NCI-H510A (cell line): ENCODE results near the gene CACNA2D3.

Experiments used
- DNase-seq: peaks from one replicate; lab custom pipeline; 2025; lab: John Stamatoyannopoulos, UW

Gene CACNA2D3

DNA sequence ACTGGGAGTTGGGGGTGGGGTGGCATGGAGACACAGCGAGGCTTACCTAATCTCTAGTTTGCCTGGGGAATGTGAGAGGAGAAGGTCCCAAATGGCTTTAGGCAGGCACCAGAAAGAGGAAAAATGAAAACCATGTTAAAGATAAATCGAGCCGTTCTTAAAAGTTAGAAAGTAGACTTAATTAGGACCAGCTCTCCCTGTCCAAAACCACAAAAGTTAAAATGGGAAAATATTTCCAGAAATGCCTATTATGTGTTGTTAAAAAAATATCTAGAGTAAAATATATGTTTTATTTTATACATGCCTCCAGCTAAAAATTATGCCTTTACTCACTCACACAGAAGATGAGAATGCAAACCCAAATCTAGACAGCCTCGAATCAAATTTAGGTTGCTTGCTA lies 755.4 kb downstream of the CACNA2D3 start:
- no peak for DNase-seq

DNA sequence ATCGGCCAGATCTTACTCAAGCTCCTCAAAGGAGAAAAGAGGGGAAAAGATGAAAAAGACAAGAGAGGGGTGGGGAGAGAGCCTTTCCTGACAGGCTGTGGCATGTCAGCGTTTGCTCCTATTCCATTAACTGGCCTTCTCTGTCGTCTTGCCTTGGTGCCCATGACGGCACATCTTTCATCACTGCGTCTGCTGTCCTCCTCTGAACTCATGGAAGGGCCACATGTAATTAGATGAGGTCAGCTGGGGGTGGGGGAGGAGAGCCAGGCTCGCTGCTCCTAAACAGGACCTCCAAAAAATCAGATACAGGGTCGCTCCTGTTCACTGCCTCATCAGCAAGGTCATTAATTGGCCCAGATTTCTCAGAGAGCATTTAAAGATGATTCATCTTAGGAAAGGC lies 755.8 kb downstream of the CACNA2D3 start:
- DNase-seq, result no peak

GRCh38 chr3:54882129-54882833 lies 759.9 kb downstream of the CACNA2D3 start:
- DNase-seq, result no peak

DNA sequence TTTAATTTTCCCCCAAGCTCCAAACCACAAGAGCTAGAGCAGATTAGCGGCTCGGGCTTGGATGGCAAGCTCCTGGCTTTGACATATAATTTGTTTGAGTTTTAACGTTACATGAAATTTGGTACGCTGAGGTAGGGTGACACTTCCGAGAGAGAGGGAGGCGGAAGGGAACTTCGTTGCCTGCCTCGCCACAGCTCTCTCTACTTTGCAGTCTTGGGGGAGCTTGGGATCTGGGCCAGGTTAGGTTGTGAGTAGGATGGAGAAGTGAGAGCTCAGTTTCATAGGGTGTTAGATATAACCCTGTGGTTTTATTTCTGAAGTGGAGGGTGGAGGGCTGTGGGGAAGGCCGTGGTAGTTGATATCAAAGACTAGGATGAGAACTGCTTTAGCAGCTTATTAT lies 765.8 kb downstream of the CACNA2D3 start:
- no peak for DNase-seq

DNA sequence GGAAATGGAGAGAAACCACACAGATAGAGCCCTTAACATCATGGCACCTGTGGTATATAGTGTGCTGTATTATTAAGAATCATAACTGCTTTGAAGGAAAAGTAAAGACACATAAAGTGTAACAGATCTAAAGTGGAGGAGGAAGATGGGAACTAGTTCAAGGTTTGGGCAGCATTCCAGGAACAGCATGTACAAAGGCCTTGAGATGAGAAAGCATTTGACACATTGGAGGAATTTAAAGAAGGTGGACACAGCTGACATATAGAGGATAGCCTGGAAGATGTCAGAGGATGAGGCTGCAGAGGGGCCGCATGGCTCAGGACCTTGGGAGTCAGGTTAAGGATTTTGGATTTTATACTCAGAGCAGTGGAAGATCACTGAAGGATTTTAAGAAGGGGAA lies 766.5 kb downstream of the CACNA2D3 start:
- DNase-seq, result no peak

DNA sequence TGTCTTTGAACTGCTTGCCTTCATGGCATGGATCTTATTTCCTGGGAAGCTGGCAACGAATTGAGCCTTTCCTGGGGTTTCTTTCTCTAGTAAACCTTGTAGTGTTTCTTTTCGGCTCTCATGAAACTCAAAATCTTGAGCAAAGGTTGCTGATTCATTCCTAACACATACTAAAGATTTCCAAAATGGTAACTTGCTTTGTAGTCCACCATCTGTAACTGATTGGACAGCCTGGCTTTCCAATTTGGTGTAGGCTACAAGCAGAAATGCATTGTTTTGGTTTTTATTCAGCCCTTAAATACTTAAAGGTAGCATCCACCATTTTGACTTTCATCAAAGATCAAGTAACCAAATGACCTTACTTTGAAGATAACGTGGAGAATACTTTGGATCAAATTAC lies 767.4 kb downstream of the CACNA2D3 start:
- no peak for DNase-seq

- peak; percentile 33 for DNase-seq
These were observed 769.2 kb downstream of the CACNA2D3 start for GRCh38 chr3:54891540-54891897.

GRCh38 chr3:54892168-54892567 lies 769.8 kb downstream of the CACNA2D3 start:
- no peak for DNase-seq

- no peak for DNase-seq
These were observed 773.3 kb downstream of the CACNA2D3 start for GRCh38 chr3:54895613-54896012.

- DNase-seq, result no peak
These were observed 774.8 kb downstream of the CACNA2D3 start for GRCh38 chr3:54897028-54897711.

DNA sequence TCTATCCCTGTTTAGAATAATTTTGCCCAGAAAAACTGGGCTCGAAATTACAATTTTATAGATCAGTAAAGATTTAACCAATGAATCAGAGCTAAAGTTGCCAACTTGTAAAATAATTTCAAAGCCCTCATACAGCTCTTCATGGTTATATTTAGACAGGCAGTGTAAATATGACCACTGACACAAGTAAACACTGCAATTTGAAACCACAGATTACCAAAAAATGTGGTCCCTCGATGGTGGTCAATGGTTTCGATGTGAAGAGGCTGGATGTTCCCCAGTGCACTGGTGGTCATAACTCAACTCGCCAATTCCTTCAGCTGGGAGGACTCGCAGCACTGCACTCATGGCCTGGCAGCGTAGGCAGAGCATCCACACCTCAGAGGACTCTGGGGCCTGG lies 776.9 kb downstream of the CACNA2D3 start:
- no peak for DNase-seq

GRCh38 chr3:54900838-54901591 lies 778.7 kb downstream of the CACNA2D3 start:
- DNase-seq, result no peak

GRCh38 chr3:54901906-54902685 lies 779.7 kb downstream of the CACNA2D3 start:
- no peak for DNase-seq

GRCh38 chr3:54905261-54905888 lies 783.0 kb downstream of the CACNA2D3 start:
- no peak for DNase-seq

DNA sequence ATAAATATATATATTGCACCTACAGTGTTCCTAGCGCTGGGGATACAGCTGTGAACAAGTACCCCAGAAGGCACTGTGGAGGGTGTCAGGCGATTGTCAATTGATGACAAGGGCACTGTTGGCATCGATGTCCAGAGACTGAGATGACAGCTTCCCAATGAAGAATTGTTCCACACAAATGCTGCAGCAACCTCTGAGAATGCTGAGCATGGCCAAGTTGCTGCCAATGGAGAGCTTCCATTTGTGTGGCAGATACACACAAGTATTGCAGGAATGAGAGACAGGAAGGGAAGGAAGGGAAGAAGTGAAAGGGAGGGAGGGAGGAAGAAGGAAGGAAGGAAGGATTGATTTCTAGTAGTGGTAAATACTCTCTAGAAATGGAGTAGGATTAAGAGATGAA lies 783.6 kb downstream of the CACNA2D3 start:
- DNase-seq, result no peak

GRCh38 chr3:54906763-54907162 lies 784.4 kb downstream of the CACNA2D3 start:
- no peak for DNase-seq

GRCh38 chr3:54909191-54909590 lies 786.8 kb downstream of the CACNA2D3 start:
- no peak for DNase-seq

GRCh38 chr3:54914180-54914579 lies 791.8 kb downstream of the CACNA2D3 start:
- no peak for DNase-seq

DNA sequence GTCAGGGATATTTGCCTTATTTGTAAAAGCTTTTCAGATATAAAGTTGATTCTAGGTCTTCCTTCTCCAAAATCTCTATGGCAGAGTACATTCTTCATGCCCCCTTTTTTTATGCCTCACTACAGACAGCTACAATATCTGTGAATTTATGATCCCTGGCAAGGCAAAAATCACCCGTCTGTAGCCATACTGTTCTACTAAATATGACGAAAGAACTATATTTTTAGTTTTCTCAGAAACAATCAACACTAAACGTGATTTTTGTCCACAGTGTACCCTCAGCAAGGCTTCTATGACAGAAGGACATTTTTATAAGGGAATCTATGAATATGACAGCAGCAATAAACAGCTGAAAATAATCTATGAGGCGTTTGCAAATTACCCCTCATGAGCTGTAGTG lies 792.8 kb downstream of the CACNA2D3 start:
- no peak for DNase-seq

DNA sequence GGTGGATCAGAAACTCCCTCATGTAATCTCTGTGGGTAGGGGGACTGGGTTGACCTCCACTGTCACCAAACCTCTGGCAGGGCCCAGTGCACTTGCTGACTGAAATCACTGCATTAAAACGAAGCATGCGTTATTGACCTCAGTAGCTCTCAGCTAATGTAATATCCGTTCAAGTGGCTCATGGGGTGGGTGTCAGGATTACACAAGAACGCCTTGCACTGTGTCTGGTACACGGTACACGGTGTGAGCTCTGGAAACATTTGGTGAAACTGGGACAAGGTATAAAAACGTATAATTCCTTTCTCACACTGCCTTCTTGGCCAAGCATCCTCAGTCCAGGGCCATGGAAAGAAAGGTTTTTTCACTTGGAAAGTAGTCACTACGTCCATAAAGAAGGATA lies 793.6 kb downstream of the CACNA2D3 start:
- no peak for DNase-seq

GRCh38 chr3:54916732-54917131 lies 794.4 kb downstream of the CACNA2D3 start:
- DNase-seq, result no peak

DNA sequence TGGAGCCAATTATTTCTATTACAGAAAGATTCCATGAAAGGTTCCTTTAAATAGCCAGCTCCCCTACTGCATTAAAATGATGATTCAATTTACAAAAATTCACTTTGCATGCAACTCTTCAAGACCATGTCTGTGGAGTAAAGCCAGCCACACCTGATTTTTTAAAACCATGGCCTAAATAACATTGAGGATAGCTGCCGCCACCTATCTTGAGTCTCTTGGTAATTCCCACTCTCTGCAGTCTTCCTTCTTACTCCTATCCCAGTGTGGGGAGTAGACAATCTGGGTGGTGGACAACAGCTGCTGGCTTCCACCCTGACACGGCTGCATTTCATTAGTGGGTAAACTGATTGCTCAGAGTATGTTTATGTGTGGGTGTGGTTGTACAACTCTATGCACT lies 794.8 kb downstream of the CACNA2D3 start:
- DNase-seq, result no peak
